GM12864 (cell line): ENCODE measurements around the gene TCTN1.

Source experiments
- DNase-seq: peaks from one replicate; pipeline ENCODE4 v3.0.0-alpha.2; 2011; ENCODE audit warnings: low read depth
- H3K4me3 ChIP-seq: 2 replicates; pipeline ENCODE4 v1.5.1; 2011; ENCODE audit warnings: mild to moderate bottlenecking, low read depth, low read length, control low read depth
- CTCF ChIP-seq: IDR thresholded peaks from 2 replicates; pipeline ENCODE4 v1.5.1; 2011; ENCODE audit warnings: low read depth, mild to moderate bottlenecking, moderate library complexity, low read length, control low read depth, inconsistent platforms; ENCODE audit errors: missing control alignments

The TCTN1 gene

GRCh38 chr12:110688446-110689280 lies 74.7 kb downstream of the TCTN1 start, which contains the start of gene HVCN1:
TSS of gene HVCN1 (minus strand) at chr12:110689115. CDS start at chr12:110683245, 5,870 bp downstream.
- no peak for DNase-seq
- no peak for TF ChIP-seq CTCF
- H3K4me3 ChIP-seq = peak within 1 kb of the TSS; percentile 86

GRCh38 chr12:110689281-110690126 lies 75.6 kb downstream of the TCTN1 start:
- H3K4me3 ChIP-seq = peak overlapping the region; percentile 86
- no peak for DNase-seq
- no peak for TF ChIP-seq CTCF

GRCh38 chr12:110690127-110690430 lies 76.2 kb downstream of the TCTN1 start:
- DNase-seq = no peak
- H3K4me3 ChIP-seq = no peak overlapping the region; the same call in 1 of the 2 replicates
- no peak for TF ChIP-seq CTCF

- DNase-seq = no peak
These were observed 79.8 kb downstream of the TCTN1 start for GRCh38 chr12:110693731-110694130.

GRCh38 chr12:110694330-110694901 lies 80.5 kb downstream of the TCTN1 start:
- no peak overlapping the region for H3K4me3 ChIP-seq
- DNase-seq = no peak
- TF ChIP-seq CTCF = no peak

More at GRCh38 chr12:110693731-110694130, 79.8 kb downstream of the TCTN1 start:
- H3K4me3 ChIP-seq = no peak overlapping the region
- no peak for TF ChIP-seq CTCF

- no peak for DNase-seq
- TF ChIP-seq CTCF = no peak
- no peak overlapping the region for H3K4me3 ChIP-seq
These were observed 82.4 kb downstream of the TCTN1 start for GRCh38 chr12:110696283-110696682.
